Stimulated activated CD4-positive, alpha-beta T cell treated with anti-CD3 and anti-CD28 coated beads, TNF-alpha, amount 100 ng/mL, for 48 hours (primary cell): ENCODE data around the gene TXNIP.
"Not testable (repeated sequence)": the region's sequence is repeated elsewhere in the genome, so short reads cannot be mapped to it uniquely, and the experiment has no call there.

ENCODE experiments used
- DNase-seq, 3 donors: peaks; one replicate each; pipeline ENCODE4 v3.0.0-alpha.2; 2020; ENCODE audit warnings: low read depth in 3 of 3

The TXNIP gene, protein sequence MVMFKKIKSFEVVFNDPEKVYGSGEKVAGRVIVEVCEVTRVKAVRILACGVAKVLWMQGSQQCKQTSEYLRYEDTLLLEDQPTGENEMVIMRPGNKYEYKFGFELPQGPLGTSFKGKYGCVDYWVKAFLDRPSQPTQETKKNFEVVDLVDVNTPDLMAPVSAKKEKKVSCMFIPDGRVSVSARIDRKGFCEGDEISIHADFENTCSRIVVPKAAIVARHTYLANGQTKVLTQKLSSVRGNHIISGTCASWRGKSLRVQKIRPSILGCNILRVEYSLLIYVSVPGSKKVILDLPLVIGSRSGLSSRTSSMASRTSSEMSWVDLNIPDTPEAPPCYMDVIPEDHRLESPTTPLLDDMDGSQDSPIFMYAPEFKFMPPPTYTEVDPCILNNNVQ

DNA sequence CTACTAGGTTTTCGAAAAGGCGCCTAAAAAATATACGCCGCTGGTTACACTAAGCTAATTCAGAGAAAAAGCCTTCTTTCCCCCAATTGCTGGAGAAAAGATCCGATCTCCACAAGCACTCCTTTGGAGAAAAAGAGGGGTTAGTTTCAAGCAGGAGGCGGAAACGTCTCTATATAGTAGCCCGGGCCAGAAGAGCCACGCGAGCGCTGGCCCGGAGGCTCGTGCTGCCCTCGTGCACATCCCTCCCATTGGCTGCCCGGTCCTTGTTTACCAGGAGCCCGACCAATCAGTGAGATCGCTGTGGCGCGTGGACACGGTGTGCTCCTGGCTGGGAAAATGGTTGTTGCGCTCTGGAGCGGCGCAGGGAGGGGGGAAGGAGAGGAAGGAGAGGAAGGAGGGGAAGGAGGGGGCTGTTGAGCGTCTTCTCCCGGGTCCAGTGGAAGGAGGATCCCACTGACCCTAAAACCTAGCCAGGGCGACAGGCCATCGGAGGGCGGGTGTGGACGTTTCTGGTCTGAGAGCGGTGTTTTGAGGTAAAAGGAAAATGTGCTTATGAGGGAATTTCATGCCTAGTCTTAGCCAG, at the start of gene TXNIP:
Gene TXNIP, minus strand, starts transcription at position 147 of the 583 bp plus-strand sequence. CDS start 313 bp downstream, outside the sequence.
- DNase-seq: peak; percentile 87 to 90 (median 89)

DNA sequence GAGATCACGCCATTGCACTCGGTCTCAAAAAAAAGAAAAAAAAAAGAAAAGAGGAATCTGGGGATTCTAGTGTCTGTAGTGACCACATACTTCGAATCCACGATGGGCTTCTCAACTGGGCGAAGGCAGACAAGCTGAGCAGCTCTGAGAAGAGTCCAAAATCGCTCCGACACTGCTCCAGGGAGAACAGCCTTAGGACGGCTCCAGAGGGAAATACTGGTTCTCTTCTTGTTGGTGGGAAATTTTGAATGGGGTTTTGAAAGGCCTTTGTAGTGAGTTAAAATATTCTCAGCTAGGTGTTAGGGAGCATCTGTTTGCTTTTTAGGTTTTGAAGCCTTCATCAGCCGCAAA, 43.4 kb upstream of the TXNIP start:
- no peak for DNase-seq

DNA sequence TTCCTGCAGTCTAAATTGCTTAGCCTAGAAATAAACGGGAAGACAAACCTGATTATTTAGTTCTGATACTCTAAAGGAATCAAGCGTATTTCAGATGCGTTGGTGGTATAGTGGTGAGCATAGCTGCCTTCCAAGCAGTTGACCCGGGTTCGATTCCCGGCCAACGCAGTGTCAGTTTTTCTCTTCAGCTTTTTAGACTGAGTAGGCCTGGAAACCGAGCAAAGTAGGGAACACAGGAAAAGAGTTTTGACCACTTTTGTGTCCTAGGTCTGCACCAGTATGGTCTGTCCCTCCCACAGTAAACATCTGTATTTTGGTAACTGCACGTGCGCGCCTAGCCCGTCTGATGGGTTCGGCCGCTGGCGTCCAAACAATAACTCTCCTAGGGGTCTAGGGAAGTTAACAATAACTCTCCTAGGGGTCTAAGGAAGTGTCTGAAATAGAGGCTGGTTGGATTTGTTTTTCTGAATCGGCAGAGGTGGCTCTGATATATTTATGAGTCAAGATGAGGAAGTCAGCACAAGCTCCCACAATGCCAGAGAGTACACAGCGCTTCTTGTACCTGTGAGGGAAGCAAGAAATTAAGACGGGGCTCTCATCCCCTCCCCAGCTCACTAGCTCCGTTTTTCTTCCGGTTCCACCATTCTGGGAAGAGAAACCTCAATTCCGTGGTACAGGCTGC, 40.7 kb upstream of the TXNIP start:
- DNase-seq: peak; percentile 61 to 70 (median 69)

DNA sequence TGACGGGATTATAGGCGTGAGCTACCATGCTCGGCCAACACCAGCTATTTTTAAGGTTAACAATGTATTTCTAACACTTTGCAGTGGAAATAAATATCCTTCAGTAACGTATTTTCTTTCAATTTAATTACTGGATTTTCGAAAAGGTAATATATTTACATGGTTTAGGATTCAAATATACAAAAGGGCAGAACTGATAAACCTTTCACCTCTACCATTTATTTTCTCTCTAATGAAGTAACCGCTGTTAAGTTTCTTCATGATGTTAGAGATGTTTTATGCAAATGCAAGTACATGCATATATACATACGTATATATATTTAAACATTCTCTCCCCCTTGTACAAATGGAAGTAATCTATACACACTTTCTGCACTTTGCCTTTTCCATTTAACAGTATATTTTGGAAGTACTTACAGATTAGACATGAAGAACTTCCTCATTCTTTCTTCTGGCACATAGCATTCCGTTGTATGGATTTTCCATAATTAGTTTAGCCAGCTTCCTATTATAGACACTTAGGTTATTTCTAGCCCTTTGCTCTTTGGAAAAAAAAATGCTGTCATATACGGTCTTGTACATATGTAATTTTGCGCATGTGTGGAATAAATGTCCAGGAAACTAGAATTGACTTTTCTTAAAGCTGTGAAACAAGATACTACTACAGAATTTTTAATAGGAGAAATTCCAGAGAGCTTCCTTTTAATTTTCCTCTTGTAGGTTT, 40.0 kb upstream of the TXNIP start:
- no peak for DNase-seq

DNA sequence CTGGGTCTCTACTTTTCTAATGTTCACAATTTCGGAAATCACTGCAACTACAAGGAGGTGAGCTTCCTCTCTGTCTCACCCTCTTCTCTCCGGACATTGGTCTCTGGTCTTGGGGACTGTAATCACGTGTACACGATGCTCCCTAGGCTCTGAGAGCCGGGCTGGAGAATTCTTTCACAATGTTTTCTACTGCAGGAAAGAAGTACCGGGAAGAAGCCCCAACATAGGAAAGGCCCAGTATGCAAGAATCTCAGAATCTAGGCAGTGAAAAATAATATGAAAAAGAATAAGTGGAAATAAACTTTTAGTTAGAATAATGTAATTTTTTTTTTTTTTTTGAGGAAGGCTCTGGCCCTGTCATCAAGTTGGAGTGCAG, 38.7 kb upstream of the TXNIP start:
- DNase-seq: no peak

DNA sequence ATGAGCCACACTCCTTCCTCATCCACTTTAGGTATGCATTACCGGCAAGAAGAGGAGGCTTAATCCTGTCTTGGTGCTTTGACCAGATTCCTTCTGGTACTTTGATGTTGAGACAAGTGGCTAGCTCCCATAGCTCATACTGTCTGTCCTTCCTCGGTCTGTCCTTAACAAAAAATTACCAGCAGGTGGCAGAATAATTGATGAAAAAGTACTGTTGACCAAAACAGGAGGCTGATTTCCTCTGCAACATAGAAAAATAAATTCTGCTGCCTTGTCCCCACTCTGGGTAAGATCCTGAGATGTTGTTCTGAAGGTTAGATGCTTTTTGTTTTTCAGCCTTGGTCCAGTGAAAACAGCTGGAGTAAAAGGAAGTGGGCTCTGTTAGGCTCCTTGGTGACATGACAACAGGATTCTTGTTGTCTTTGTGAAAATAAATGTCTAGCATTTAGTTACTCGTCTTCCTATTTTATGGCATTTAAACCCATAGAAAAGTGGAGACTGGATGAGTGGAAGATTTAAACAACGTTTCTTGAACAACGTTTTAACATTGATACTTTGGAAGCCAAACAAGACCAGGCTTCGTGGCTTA, 36.3 kb upstream of the TXNIP start:
- no peak for DNase-seq

DNA sequence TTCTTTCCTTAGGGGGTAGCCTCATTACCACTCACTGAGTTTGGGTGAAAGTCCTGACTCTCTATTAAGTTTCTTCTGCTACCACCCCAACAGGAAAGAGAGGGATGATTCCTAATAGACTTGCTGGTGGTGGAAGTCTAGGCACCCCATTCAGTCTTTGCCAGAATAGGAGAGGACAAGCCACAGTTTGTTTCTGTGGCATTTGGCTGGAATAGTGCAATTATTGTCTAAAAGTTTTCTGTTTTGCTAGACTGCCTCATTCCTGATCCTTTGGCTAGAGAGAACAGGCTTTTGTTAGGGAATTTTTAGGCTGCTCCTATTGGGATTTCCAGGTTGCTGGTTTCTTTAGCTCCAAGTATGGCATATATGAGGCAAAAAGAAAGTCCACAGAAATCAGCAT, 35.1 kb upstream of the TXNIP start:
- DNase-seq: no peak

DNA sequence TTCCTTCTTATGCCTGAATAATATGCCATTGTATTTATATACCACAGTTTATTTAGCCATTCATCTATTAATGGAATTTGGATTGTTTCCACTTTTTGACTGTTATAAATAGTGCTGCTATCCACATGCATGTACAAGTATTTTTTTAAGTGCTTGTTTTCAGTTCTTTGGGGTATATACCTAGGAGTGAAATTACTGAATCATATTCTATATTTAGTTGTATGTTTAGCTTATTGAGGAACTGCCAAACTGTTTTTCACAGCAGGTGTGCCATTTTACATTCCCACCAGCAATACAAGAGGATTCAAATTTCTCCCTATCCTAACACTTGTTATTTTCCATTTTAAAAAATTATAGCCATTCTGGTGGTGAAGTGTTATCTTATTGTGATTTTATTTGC, 32.7 kb upstream of the TXNIP start:
- no peak for DNase-seq

DNA sequence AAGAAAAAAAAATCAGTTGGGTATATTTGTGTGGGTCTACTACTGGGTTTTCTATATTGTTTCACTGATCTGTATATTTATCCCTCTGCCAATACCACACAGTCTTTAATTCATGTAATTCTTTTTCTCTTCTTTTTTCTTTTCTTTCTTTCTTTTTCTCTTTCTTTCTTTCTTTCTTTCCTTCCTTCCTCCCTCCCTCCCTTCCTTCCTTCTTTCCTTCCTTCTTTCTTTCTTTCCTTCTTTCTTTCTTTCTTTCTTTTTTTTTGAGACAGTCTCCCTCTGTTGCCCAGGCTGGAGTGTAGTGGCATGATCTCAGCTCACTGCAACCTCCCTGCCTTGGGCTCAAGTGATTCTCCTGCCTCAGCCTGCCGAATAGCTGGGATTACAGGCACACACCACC, 30.3 kb upstream of the TXNIP start:
- not testable (repeated sequence) for DNase-seq

DNA sequence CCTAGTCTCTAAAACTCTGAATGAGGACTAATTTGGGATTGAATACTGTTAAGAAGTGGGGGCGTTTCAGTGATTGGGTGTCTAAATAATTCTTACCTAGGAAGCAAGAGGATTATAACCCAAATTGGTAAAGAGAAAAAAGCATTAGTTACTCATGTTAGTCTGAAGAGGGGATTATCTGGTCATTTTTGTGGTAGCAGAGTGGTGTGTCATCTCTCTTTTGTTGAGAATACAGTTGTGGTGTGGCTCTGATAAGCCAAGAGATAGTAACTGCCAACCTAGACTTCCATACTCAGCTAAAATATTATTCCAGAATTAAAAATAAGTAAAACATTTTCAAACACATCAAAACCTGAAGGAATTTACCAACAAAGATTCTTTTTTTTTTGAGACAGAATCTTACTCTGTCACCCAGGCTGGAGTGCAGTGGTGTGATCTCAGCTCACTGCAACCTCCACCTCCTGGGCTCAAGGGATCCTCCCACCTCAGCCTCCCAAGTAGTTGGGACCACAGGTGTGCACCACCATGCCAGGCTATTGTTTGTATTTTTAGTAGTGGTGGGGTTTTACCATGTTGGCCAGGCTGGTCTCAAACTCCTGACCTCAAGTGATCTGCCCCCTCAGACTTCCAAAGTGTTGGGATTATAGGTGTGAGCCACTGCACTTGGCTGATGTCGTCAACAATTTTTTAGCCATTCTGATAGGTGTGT, 29.6 kb upstream of the TXNIP start:
- not testable (repeated sequence) for DNase-seq

DNA sequence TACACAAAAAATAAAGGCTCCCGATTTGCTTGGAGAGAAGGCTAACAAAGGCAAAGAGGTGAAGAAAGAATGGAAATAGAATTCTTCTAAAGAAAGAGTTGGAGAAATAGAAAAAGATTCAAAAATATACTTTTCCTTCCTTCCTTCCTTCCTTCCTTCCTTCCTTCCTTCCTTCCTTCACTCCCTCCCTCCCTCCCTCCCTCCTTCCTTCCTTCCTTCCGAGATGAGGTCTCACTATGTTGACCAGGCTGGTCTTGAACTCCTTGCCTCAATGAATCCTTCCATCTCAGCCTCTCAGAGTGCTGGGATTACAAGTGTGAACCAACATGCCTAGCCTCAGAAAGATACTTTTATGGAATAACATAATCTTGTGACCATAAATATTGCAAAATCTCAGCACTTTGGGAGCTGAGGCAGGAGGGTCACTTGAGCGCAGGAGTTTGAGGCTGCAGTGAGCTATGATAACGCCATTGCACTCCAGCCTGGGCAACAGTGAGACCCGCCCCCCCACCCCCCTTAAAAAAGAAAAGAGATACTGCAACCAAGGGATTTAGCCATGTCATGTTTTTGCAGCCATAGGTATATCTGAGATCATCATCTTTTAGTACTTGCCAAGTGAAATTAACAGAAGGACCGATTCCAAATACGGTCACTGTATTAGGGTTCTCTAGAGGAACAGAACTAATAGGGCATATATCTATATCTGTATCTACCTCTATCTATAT, 26.2 kb upstream of the TXNIP start:
- no peak for DNase-seq

DNA sequence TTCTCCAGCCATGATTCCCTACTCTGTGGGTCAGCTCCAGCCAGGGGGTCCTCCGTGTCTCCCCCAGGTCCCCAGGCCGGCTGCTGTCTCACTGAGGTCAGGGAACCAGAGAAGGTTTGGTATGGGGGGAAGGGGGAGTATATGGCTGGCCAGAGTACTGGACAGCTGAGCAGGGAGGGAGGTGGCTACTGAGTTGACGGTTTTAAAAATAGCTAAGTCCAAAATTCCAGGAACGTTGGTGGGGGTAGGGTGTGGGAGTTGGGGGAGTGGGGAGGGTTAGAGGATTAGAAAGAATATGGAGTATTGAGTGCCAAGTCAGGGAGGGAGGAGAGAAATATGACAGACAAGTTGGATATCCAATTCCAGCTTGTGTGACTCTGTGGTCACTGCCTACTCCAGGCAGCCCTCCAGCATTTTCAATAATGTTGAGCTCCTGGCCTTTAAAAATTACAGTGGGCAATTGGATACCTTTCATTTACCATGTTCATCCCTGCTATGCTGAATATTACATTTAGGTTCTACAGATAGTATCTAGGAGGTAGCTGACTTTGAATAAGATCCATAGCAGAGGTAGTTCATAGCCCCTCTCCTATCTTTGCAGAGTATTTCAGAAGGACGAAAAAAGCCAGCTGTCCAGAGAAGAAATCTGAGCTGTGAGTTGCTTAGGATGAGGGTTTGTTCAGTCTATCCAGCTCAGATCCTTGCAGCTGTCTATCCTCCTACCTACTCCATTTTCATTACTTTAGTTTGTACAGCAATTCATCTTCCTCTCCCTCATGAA, 25.4 kb upstream of the TXNIP start, which contains the start of gene HJV:
Gene HJV, minus strand, starts transcription at position 114 of the 781 bp plus-strand sequence. CDS start 1,504 bp downstream, outside the sequence.
- no peak for DNase-seq

DNA sequence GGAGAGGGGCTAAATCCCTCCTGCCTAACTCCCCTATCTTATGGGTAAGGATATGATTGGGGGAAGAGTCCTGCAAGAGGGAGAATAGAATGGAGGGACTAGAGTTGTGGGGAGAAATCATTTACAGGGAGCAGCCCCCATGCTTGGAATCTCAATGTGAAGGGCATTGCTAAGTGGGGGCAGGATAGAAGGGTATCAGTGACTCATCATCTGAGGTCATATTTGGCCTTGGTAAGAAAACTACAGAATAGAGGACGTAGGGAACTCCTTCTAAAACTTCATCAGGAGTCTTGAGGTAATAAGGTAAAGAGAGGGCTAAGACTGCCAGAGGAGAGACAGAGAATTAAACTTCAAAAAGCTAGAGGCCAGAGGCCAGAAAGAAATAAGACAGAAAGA, 24.7 kb upstream of the TXNIP start:
- no peak for DNase-seq

DNA sequence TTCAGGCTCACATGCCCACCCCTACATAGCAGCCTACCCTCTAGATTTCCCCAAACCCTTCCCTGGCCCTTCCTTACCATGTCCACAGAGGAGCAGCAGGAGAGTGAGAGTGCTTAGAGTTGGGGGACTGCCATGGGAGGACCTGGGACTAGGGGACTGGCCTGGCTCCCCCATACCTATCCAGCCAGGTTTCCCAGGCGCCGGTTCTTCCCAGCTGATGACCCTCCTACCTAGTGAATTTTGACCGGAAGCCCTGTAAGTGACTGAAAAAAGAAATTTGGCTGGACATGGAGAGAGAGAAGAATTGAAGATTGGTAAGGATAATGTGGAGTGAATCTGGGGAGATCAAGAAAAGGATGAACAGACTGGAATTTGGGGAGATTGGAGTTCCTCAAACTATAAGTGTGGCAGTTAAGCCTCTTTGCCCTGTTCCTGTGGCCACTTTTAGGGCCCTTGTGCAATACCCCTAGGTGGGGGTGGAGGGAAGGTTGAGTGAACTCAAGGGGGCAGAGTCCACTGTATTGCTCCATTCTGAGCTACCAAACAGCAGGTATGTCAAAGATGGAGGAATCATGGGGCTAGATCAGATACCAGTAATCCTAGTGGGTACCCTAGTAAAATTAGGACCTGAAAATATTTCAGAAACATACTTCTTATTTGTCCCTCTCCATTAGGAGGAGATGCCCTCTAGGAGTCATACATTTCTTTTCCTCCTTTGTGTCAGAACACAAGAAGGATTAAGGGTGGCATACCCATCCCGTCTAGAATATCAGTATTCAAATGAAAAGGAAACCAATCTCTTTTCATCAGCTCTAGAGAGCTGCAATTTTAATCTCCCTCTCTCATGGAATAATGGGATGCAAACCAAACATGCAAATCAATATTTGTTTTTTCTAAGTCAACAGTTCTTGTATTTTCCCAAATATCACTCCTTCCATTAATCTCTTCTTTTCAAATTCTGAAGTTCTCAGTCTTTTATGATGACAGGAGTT, 24.0 kb upstream of the TXNIP start:
- DNase-seq: no peak

DNA sequence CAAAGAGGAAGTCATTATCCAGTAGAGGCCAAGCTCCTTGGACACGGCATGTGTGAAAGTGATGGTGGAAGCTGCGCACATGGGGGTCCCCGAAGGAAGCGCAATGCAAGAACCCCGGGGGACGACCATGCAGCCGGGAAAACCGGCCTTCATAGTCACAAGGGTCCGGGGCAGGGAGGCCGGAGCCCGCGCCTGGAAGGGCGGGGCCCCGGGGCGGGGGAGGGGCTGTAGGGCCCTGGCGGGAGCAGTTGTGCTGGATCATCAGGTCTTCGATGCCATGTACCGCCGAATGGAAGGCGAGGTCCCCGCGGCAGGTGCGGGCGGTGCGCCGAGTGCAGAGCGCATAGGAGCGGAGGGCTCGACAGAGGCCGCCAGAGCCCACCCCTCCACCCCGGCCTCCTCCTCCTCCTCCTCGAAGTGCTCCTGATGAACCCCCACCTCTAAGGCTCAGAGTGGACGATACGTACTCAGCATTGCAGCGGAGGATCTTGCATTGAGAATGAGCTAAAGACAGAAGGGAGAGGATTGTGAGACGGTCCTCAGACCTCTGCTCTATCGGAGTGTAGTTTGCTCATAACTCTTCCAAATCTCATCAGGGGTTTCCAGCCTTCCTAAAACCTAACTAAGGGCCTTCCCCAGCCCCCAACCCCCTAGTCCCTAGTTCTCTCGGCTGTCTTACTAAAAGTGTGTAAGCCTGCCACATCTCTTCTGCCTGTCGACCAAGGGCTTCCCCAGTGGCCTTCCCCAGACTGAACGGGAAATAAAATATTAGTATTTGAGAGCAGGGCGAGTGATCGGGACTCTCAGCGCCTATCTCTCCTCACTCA, 23.1 kb upstream of the TXNIP start:
- DNase-seq: no peak

DNA sequence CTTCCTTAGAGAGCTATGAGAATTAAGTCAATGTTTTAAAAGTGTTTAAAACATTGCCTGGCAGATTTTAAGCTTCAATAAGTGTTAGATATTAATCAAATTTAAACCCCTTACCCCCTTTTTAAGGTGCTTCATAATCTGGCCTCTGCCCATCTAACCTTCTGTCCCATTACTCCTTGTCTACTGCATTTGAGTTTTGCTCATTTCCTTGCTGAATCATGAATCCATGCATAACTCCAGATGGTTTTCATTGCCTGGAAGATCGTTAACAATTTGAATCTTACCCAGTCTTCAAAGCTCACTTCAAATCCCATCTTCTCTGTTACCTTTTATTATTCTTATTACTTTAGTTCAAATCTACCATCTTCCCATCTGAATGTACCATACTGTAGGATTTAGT, 20.5 kb upstream of the TXNIP start:
- DNase-seq: no peak

DNA sequence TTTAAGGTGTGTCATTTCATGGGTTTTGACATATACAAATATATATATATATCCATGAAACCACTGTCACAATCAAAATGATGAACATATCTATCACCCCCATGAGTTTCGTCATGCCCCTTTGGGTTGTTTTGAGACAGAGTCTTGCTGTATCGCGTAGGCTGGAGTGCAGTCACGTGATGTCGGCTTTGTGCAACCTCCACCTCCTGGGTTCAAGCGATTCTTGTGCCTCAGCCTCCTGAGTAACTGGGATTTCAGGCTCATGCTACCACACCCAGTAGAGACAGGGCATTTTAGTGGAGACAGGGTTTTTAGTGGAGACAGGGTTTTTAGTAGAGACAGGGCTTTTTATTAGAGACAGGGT, 17.2 kb upstream of the TXNIP start:
- no peak for DNase-seq
